ENCODE results near the gene AOC3.
"Not testable (repeated sequence)": the region's sequence is repeated elsewhere in the genome, so short reads cannot be mapped to it uniquely, and the experiment has no call there.

Gene AOC3

DNA sequence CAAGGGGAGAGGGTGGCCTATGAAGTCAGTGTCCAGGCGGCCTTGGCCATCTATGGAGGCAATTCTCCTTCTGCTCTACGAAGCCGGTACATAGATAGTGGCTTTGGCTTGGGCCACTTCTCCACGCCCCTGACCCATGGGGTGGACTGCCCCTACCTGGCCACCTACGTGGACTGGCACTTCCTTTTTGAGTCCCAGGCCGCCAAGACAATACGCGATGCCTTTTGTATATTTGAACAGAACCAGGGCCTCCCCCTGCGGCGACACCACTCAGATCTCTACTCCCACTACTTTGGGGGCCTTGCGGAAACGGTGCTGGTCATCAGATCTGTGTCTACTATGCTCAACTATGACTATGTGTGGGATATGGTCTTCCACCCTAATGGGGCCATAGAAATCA lies 17.3 kb downstream of the AOC3 start:
- DNase-seq: no peak

DNA sequence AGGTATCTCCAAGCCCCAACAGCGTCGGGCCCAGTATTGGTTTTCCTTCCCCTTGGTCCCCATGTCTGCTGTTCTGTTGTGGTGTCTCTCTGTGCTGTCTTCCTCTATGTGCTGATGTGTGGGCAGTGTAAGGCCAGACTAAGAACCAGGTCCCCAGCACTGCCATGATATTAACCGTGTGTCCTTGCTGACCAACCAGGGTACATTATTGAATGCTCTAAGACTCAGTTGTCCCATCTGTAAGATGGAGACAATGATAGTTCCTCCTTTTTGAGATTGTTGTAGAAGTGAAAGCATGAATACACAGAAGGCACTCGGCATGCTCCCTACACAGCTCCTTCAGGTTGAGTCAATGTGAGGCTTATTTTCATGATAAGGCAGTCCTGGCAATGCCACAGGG lies 20.6 kb downstream of the AOC3 start:
- DNase-seq: no peak

DNA sequence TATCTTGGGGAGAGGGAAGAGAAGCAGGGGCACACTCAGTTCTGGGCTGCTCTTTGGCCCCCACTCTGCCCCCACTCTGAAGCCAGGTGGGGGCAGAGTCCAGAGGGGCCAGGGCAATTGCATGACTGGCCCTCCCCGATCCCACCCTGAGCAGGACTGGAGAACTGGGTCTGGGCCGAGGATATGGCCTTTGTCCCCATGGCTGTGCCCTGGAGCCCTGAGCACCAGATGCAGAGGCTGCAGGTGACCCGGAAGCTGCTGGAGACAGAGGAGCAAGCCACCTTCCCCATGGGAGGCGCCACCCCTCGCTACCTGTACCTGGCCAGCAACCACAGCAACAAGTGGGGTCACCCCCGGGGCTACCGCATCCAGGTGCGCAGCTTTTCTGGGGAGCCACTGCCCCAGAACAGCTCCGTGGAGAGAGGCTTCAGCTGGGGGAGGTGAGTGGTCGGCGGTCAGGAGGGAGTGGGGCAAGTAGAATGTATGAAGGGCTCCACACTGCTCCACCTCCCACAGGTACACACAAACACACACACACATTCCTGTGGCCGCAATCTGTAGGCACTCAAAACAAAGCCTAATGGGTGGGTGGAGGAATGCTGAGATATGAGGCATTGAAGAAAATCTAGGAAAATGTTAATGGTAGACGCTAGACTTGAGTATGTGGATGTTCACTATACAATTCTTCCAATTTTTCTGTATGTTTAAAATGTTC lies 21.4 kb downstream of the AOC3 start:
- DNase-seq: no peak

- no peak for DNase-seq
Measured at GRCh38 chr17:42873315-42873714, 22.3 kb downstream of the AOC3 start.

GRCh38 chr17:42873932-42874695 lies 23.1 kb downstream of the AOC3 start:
- not testable (repeated sequence) for DNase-seq

DNA sequence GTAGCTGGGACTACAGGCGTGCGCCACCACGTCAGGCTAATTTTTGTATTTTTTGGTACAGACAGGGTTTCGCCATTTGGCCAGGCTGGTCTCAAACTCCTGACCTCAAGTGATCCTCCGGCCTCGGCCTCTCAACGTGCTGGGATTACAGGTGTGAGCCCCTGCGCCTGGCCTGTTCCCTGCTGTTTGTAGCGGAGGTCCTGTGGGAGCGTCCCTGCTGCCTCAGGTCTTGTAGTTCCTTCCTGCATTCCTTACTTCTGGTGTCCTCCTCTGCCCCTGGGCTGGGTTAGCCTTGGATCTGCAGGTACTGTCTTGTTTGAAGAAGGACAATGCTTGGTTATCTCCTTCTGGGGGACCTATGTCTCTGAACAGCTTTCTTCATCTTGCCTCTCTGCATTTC lies 26.0 kb downstream of the AOC3 start:
- DNase-seq: no peak

- DNase-seq: no peak
Measured at GRCh38 chr17:42878123-42878880, 27.3 kb downstream of the AOC3 start.

DNA sequence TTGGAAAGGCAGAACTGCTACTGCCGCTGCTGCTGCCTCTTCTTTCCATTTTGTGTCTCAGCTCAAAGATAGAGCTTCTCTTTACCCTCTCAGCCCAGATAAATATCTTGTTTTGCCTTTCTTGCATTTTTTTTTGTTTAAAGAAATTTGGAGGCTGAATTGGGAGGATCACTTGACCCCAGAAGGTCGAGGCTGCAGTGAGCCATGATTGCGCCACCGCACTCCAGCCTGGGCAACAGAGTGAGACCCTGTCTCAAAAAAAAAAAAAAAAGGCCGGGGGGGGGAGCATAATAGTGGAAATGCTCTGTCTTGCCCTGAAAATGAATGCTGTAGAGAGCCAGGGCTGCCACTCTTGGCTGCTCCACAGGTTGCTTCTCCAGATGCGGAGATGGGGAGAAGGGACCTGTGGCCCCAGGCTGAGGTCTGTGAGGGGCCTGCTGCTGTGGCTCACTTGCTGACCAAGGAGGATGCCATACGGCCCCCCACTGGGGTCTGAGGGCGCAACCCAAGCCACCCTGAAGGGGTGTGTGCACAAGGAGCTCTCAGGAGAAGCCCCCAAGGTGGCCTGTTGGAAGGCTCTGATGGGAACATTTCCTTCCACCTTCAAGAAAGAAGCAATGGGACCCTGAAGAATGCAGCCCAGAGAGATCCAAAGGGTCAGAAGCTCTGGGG lies 28.1 kb downstream of the AOC3 start:
- no peak for DNase-seq

GRCh38 chr17:42879596-42879985 lies 28.6 kb downstream of the AOC3 start:
- DNase-seq: no peak

DNA sequence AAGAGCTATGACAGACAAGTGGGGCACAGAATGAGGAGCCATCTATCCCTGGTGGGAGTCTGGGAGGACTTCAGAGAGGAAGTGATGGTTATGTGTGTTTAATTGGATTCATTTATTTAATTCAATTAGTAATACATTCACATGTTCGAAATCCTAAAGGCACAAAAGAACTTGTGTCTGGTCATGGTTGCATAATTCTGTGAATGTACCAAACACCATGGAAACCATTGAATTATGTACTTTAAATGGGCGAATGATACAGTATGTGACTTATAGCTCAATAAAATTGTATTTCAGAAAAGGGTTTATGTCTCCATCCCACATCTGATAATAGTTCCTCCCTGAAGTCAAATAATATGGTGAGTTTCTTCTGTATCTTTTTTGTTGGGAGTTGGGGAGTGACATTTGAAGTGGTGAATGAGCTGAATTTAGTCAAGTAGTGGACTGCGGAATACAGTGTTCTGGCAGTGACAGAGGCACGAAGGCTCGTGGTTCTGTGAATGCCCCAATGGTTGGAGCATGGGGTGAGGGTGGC lies 29.8 kb downstream of the AOC3 start:
- DNase-seq: no peak

GRCh38 chr17:42881706-42882105 lies 30.7 kb downstream of the AOC3 start:
- not testable (repeated sequence) for DNase-seq

DNA sequence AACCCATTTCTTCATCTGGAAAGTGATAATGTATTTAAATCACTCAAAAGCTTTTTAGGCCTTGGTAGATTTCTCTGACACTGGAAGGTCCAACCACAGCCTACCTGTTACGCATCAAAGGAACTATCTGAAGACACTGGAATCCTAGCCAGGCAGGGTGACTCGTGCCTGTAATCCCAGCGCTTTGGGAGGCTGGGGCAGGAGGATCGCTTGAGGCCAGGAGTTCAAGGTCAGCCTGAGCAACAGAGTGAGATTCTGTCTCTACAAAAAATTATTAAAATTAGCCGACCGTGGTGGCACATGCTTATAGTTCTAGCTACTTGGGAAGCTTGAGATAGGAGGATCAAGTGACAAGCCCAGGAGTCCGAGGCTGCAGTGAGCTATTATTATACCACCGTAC lies 31.2 kb downstream of the AOC3 start:
- no peak for DNase-seq

DNA sequence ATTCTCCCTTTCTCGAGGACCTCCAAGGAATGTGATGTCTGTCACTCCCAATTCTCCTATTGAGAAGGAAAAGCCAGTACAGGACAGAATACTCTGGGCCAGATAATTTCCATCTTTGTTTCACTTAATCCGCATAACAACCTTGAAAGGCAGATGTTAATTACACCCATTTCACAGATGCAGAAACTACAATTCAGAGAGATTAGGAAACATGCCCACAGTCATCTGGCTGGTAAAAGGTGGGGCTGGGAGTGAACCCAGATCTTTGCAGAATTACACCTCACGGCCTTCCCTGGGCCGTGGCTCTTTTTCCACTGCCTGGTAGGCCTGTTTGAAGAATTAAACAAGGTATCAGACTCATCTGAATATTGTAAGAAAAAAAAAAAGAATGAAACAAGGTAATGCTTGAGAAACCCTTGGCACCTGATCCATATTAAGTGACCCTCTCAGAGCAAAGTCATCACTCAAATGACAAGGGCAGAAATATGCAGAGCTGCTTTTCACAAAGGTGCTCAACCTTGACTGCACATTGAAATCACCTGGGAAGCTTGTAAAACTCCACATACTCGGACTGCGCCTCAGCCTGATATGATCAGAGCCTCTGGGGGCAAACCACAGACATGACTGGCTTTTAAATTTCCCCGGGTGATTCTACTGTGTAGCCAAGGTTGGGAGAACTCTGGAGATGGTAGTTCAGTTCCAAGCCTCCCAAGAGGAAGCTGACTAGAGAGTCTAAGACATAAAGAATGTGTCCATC lies 33.0 kb downstream of the AOC3 start:
- DNase-seq: no peak

DNA sequence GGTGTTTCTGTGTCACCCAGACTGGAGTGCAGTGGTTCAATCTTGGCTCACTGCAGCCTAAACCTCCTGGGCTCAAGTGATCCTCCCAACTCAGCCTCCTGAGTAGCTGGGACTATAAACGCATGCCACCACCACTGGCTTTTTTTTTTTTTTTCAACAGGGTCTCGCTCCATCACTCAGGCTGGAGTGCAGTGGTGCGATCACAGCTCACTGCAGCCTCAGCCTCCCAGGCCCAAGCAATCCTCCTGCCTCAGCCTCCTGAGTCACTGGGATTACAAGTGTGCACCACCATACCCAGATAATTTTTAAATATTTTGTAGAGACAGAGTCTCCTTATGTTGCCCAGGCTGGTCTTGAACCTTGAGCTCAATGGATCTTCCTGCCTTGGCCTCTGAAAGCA lies 34.8 kb downstream of the AOC3 start:
- DNase-seq: not testable (repeated sequence)

DNA sequence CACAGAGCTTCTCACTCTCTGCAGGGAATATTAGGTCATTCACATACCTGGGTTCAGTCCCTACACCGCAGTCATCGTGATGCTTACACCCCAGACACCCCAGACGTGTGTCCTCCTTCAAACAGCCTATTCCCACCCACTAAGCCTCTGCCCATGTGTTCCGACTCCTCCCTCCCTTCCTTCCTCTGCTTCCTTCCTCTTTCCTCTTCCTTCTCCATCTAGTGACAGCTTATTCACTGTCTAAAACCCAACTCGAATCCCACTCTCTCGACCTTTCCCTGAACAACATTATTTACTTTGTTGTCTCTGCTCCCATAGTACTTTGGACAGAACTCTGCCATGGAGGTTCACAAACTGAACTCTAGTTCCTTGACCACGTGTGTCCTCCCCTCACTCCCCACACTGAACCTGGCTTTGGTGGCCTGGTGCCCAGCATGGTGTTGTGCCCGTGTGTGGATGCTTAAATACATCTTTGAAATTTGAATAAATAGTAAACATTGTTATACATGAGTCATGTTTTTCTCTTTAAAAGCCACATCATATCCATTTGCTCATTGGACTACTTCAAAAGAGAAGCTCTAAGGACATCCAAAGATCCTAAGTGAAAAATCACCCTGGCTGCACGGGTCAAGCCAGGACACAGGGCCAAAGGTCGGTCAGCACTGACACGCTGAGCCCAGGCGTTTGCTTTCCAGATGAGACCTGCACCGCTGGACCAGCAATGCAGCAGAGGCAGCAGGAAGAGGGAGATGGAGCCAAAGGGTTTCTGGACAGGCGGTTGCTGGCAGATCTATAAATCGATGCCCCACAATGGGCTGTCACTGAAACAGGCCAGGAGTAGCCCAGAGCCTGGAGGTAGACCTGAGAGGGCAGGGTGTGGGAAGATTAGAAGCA lies 35.5 kb downstream of the AOC3 start:
- no peak for DNase-seq

DNA sequence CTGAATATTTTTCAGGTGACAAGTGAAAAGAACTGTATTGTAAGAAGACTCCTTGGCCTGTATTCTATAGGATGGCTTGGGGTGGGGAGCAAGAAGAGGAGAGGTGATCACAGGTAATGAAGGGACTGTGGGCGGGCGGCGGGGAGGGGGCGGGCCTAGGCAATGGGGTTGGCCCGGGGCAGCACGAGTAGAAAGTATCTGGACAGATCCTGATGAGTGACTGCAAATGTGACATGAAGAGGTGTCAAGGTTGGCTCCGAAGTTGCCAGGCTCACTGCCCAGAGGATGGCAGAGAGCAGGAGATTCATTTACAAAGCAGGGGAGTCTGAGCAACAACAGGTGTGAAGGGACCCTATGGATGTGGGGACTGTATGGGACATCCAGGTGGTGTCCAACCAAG lies 38.8 kb downstream of the AOC3 start:
- DNase-seq: no peak

DNA sequence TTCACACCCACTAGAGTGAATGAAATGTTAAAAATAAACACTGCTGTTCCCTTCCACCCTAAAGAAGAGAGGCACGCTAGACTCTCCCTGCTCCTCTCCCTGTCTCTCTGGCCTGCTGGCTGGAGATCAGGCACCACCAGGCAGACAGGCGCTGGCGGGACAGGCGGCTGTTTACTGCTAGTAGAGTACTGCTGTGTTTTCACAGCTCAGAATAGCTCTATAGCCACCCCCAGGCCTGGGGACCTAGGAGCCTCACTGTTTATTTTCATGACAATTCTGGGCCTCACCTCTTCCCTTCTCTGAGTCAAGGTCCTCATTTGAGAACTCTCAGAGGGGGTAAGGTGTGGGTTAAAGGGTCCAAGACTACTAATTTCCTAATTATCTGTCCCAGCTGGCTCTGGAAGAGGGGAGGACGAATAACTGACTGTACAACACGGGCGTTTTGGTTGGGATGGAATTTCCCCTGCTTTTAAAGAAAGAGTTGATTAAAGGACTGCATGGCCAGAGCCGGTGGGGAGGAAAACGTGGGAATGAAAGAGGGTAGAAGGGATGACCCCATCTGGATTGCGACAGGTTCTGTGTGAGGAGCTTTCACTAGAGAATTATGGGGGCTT lies 40.6 kb downstream of the AOC3 start:
- DNase-seq: no peak

DNA sequence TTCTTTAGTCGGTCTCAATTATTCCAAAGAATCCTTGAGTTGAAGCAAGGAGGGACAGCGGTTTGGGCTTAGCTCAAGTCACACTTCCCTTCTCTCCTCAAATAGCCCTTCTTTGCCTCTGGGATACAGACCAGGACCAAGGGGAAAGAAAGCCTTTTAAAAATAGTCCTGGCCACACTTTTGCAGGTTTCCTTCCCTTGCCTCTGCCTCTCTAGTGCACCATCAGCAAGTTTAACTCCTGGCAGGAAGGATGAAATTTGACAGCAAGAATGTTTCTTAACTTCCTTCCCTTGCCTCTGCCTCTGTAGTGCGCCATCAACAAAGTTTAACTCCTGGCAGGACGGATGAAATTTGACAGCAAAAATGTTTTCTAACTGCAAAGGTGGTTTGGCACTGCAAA lies 42.4 kb downstream of the AOC3 start:
- DNase-seq: no peak

GRCh38 chr17:42894283-42895184 lies 43.5 kb downstream of the AOC3 start:
- DNase-seq: no peak

DNA sequence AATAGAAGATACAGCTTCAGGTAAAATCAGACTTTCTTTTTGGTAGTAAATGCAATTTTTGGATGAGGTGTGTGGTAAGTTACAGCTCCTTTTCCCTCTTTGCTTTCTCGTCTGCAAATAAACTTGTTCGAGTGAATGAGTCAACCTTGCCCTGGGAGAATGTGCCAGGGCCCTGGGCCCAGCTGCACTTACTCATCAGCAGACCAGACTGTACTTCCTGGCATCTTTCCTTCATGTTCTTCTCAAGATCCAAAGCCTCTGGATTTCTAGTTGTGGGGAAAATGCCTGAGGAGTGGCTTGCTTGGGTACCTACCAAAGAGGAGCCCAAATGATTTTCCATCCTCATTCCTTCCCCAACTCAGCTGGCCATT lies 44.2 kb downstream of the AOC3 start:
- DNase-seq: no peak
